ENCODE results near the gene MTCH1. TPM values are rescaled to one million over a fixed set of nuclear protein-coding genes. Genes with fewer than 3 reads are reported as not detected.

MTCH1 gene
- total RNA-seq, 2 experiments from 2014 or later = 231 to 239 TPM

GRCh38 chr6:36973190-36973589 is 12.8 kb downstream of the MTCH1 start:
- Histone ChIP-seq H3K4me1 (ENCODE audit: insufficient read depth, low read length) (no peaks in the 10 kb centered on the region), H3K27ac (ENCODE audit: low read depth in 1 of 2, low read length in 2 of 2) (no peak overlapping the region), H3K9me3 (ENCODE audit: control insufficient read depth in 1 of 2, insufficient read depth in 1 of 2, low read length in 2 of 2) (no peaks in the 10 kb centered on the region), H3K36me3 (ENCODE audit: insufficient read depth, low read length) (peaks cover 100% of the 10 kb centered on the region), H3K4me3 (ENCODE audit: low read length) (no peak overlapping the region), H3K27me3 (ENCODE audit: control insufficient read depth in 1 of 2, insufficient read depth in 2 of 2, low read length in 2 of 2) (no peaks in the 10 kb centered on the region)
- no peaks in the 10 kb centered on the region for H3K4me1 Mint-ChIP-seq (ENCODE audit: low read depth)
- no peaks in the 10 kb centered on the region for H3K27me3 Mint-ChIP-seq
- intact Hi-C loops (cut with DNase I, micrococcal nuclease) = no loop called here
- H3K9me3 Mint-ChIP-seq = no peaks in the 10 kb centered on the region
- ATAC-seq (ENCODE audit: poor library complexity) (no peak), DNase-seq (no peak)
- H3K36me3 Mint-ChIP-seq (ENCODE audit: low read depth) = peaks cover 100% of the 10 kb centered on the region
- H3K4me3 Mint-ChIP-seq = no peak overlapping the region
- H3K27ac Mint-ChIP-seq = no peak overlapping the region
- ChIA-PET CTCF (no interaction called here), POLR2A (interaction anchor here (0.7 kb wide), 1 partner anchor 604 kb away, joined by 3 read pairs; no protein-coding TSS in a partner anchor)
- TF ChIP-seq, protein P1, sequence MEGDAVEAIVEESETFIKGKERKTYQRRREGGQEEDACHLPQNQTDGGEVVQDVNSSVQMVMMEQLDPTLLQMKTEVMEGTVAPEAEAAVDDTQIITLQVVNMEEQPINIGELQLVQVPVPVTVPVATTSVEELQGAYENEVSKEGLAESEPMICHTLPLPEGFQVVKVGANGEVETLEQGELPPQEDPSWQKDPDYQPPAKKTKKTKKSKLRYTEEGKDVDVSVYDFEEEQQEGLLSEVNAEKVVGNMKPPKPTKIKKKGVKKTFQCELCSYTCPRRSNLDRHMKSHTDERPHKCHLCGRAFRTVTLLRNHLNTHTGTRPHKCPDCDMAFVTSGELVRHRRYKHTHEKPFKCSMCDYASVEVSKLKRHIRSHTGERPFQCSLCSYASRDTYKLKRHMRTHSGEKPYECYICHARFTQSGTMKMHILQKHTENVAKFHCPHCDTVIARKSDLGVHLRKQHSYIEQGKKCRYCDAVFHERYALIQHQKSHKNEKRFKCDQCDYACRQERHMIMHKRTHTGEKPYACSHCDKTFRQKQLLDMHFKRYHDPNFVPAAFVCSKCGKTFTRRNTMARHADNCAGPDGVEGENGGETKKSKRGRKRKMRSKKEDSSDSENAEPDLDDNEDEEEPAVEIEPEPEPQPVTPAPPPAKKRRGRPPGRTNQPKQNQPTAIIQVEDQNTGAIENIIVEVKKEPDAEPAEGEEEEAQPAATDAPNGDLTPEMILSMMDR (IDR thresholded peaks at IDR 0.05) = no peak

GRCh38 chr6:36971921-36972673 is 13.9 kb downstream of the MTCH1 start:
- H3K36me3 ChIP-seq (ENCODE audit: insufficient read depth, low read length) = peaks cover 99% of the 10 kb centered on the region
- no peaks in the 10 kb centered on the region for H3K27me3 ChIP-seq (ENCODE audit: control insufficient read depth in 1 of 2, insufficient read depth in 2 of 2, low read length in 2 of 2)
- H3K4me1 ChIP-seq (ENCODE audit: insufficient read depth, low read length) = no peaks in the 10 kb centered on the region
- TF ChIP-seq, protein P1 (IDR thresholded peaks at IDR 0.05) = no peak
- intact Hi-C loops (cut with DNase I, micrococcal nuclease) = no loop called here
- DNase-seq (no peak), ATAC-seq (ENCODE audit: poor library complexity) (no peak)
- no peak overlapping the region for H3K4me3 Mint-ChIP-seq
- H3K4me3 ChIP-seq (ENCODE audit: low read length) = no peak overlapping the region
- peaks cover 100% of the 10 kb centered on the region for H3K36me3 Mint-ChIP-seq (ENCODE audit: low read depth)
- no peaks in the 10 kb centered on the region for H3K9me3 Mint-ChIP-seq
- no peak overlapping the region for H3K27ac Mint-ChIP-seq
- H3K27me3 Mint-ChIP-seq = no peaks in the 10 kb centered on the region
- H3K9me3 ChIP-seq (ENCODE audit: control insufficient read depth in 1 of 2, insufficient read depth in 1 of 2, low read length in 2 of 2) = no peaks in the 10 kb centered on the region
- H3K27ac ChIP-seq (ENCODE audit: low read depth in 1 of 2, low read length in 2 of 2) = no peak overlapping the region
- ChIA-PET CTCF (no interaction called here), POLR2A (no interaction called here)
- H3K4me1 Mint-ChIP-seq (ENCODE audit: low read depth) = no peaks in the 10 kb centered on the region

GRCh38 chr6:36970892-36971842 is 14.8 kb downstream of the MTCH1 start:
- Mint-ChIP-seq H3K36me3 (ENCODE audit: low read depth) (peaks cover 100% of the 10 kb centered on the region), H3K9me3 (no peaks in the 10 kb centered on the region), H3K4me1 (ENCODE audit: low read depth) (peaks cover 4% of the 10 kb centered on the region), H3K27ac (no peak overlapping the region), H3K4me3 (no peak overlapping the region), H3K27me3 (no peaks in the 10 kb centered on the region)
- ATAC-seq (ENCODE audit: poor library complexity) (no peak), DNase-seq (no peak)
- ChIA-PET POLR2A (interaction anchor here (1.1 kb wide), 1 partner anchor 17 kb away, joined by 3 read pairs; the partner anchor contains the start of gene PI16), CTCF (no interaction called here)
- H3K4me1 ChIP-seq (ENCODE audit: insufficient read depth, low read length) = no peaks in the 10 kb centered on the region
- no peak overlapping the region for H3K4me3 ChIP-seq (ENCODE audit: low read length)
- H3K27ac ChIP-seq (ENCODE audit: low read depth in 1 of 2, low read length in 2 of 2) = no peak overlapping the region
- intact Hi-C loops (cut with DNase I, micrococcal nuclease) = no loop called here
- TF ChIP-seq, protein P1 (IDR thresholded peaks at IDR 0.05) = no peak
- no peaks in the 10 kb centered on the region for H3K27me3 ChIP-seq (ENCODE audit: control insufficient read depth in 1 of 2, insufficient read depth in 2 of 2, low read length in 2 of 2)
- peaks cover 90% of the 10 kb centered on the region for H3K36me3 ChIP-seq (ENCODE audit: insufficient read depth, low read length)
- no peaks in the 10 kb centered on the region for H3K9me3 ChIP-seq (ENCODE audit: control insufficient read depth in 1 of 2, insufficient read depth in 1 of 2, low read length in 2 of 2)

Data from CD4-positive, alpha-beta T cell (primary cell).